ENCODE measurements around the gene RGP1.

The RGP1 gene

DNA sequence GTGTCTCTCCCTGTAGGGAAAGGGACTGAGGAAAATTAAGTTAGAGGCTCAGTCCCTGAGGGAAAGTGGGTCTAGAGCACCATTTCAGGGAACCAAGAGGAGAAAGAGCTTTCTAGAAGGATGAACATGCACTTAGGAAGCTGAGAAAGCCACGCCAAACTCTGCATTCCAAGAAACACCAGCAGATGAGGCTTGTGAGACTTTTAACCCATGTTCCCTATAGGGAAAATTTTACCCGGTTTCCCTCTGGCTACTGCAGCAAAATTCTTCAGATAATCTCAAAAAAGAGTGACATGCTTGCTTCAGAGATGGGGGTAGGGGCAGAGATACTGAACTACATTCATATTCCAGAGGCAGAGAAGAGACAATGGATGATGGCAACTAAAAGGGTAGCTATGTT lies 25.7 kb upstream of the RGP1 start:
- no peak for DNase-seq

DNA sequence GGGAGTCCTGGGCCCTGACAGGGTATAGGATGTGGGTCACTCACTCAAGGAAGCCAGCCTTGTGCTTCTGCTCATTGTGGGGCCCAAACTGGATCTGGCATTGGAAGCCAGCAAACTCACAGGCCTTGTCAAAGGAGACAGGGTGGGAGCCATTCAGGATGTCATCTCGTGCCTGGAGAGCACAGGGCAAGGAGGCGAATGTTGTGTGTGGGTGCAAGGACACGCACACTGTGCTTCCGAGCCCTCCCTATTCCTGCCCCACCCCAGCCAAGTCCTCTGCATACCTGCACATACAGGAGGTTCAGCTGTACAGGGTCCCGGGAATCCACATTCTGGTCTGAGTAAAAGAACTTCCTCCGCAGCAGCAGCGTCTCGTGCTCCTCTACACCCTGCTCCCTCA lies 25.2 kb upstream of the RGP1 start:
- no peak for DNase-seq

DNA sequence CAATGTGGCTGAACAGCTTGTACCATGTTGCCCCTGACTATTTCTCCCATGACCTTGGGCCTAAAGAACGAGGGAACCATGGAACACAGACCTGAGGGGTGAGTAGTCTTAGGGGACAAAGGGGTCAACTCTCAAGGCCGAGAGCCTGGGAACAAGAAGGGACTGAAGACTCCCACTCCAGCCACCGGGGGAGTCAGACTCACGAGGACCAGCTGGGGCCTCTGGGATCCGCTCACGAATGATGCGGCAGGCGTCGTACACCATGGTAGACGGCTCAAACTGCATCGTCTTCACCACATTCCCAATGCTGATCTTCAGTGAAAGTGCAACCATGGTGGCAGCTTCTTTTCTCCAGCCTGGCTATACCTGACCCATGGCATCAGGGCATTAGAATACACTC lies 23.7 kb upstream of the RGP1 start:
- no peak for DNase-seq

GRCh38 chr9:35726931-35727330 lies 22.2 kb upstream of the RGP1 start:
- no peak for DNase-seq

DNA sequence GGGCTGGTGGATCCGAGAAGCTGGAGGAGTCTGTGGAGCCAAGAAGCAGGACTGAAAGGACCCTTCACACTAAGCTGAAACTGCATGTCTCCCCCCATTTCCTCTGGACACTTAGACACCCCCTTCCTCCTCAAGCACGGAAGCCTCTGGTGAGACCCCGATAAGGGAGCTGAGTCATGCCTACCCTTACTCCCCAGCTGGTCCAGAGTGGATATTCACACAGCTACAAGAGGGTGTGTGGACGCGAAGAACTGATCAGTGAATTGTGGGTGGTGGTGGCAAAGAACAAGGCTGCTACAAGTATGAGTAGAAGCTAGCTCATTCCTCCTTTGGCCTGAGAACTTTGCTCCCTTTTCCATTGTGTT lies 21.4 kb upstream of the RGP1 start:
- DNase-seq, result no peak

GRCh38 chr9:35728041-35728971 lies 20.8 kb upstream of the RGP1 start:
- DNase-seq, result no peak

DNA sequence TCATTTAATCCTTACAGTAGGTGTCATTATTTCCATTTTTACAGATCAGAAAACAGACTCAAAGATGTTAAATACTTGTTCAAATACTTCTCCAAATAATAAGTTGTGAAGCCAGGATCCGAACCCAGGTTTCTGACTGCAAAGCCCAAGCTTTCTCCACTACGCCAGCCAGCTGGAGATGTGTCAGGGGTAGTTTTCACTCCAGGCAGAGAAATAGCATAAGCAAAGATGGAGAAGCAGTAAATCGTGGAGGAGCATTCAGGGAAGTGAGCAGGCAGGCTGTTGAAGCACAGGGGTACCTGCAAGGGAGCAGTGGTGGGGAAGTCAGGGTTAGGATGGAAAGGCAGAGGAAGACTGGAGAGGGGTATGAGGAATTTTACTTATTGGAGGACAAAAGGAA lies 20.0 kb upstream of the RGP1 start:
- DNase-seq, result no peak

DNA sequence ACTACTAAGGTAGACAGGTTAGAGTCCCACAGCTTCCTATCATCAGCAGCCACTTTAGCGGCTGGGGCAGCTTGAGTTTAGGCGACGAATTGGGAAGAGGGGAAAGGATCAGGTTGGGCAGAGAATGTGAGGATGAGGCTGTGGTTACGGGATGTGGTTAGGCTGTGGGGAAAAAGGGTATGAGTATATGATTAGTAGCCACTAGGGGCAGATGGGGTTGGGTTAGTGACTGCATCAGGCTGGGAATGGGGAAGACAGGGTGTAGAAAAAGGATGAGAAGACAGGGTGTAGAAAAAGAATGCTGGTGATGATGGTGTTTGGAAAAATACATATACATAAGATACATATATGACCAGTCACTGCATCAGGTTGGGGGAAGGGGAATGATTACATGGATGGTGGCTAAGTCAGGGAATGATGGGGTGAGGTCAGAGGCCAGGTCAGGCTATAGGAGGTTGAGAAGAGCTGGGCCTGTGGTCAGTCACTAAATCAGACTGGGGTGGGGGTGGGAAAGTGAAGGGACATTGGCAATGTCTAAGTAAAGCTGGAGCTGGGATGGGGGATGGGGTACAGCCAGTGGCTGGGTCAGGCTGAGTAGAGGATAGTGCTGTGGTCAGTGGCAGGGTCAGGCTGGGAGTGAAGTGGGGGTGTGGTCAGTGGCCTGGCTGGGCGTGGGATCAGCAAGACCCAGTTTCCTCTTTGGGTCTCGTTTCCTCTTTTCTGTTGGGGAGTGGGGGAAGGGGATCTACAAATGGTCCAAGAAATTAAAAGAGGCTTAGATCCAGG lies 19.2 kb upstream of the RGP1 start:
- DNase-seq, result peak; percentile 1

DNA sequence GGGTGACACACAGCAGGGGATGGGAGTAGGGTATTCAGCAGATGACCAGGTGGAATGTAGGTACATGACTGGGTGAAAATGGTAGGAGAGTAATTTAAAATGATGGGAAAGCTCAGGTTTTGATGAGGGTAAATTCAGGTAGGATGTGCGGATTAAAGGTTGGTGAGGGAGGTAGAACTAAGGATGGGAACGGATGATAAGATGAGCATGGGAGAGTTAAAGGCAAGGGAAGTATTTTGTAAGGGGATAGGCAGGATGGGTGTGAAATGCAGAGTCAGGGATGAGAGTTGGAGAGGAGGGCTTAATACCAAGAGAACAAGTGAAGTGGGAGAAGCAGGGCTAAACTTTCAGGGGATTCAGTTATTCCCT lies 18.6 kb upstream of the RGP1 start:
- DNase-seq, result no peak

- no peak for DNase-seq
These were observed 17.5 kb upstream of the RGP1 start for GRCh38 chr9:35731415-35732184.

- DNase-seq, result peak; percentile 89
These were observed 16.8 kb upstream of the RGP1 start, which contains the start of the genes CREB3 and TLN1 for GRCh38 chr9:35732185-35732799. CREB3 (plus strand) TSS chr9:35732666; CDS start chr9:35732773, 107 bp downstream. TLN1 (minus strand) TSS chr9:35732195; CDS start chr9:35725694, 6,501 bp downstream.

- peak; percentile 52 for DNase-seq
These were observed 16.1 kb upstream of the RGP1 start for GRCh38 chr9:35732800-35733541.

- no peak for DNase-seq
These were observed 15.0 kb upstream of the RGP1 start for GRCh38 chr9:35734096-35734495.

- peak; percentile 47 for DNase-seq
These were observed 12.9 kb upstream of the RGP1 start for GRCh38 chr9:35736201-35736633.

DNA sequence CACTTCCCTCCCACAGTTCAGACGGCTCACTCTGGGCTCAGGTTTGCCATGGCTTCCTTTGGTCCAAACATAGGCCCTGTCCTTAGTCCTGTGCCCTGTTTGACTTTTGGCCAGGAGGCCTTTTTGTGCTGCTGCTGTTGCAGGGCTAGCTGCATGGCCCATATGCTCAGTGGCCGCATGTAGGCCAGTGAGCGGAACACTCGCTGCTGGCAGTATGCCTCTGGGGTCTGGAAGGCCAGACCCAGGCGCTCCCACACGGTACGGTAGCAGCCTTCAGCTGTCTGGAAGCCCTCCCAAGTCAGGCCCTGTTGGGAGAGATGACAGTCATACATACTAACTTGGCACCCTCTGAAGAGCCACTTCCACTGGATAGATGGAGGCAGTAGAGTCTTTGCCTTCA lies 11.9 kb upstream of the RGP1 start:
- no peak for DNase-seq

- DNase-seq, result no peak
These were observed 10.9 kb upstream of the RGP1 start for GRCh38 chr9:35738186-35738585.

- DNase-seq, result no peak
These were observed 10.2 kb upstream of the RGP1 start for GRCh38 chr9:35738924-35739323.

DNA sequence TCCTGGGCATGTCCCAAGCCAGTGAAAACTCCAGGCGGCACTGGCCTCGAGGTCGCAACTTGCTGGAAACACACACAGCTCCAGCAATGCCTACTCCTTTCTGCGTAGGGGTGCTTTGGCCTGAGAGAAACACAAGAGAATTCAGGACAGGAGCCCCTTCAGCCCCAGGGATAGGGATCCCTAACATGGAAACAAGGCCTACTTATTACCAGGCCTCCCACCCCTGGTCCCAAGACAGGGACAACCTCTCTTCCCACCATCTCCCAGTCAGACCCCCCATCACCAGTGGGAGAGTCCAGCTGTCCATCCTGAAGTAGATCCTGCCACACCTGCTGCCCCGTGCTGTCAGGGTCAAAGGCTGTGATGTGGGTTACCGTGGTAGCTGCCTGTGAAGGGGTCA lies 8.8 kb upstream of the RGP1 start:
- DNase-seq, result no peak

DNA sequence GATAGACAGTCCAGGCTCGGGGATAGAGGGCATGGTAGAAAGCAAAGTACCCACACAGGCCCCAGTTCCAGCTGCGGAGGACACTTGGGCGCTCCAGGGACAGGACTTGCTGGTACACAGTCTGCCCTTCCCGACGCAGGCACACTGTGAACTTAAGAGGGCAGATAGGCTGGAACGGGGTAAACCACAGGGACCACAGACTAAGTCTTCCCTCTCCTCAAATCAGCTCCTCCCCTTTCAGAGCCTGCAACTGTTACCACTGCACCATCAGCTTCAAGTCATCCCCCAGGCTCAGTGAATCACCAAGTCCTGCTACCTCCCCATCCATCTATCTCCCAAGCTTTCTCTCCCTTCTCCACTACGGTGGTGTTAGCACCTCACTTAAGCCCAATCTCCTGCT lies 7.3 kb upstream of the RGP1 start:
- no peak for DNase-seq

DNA sequence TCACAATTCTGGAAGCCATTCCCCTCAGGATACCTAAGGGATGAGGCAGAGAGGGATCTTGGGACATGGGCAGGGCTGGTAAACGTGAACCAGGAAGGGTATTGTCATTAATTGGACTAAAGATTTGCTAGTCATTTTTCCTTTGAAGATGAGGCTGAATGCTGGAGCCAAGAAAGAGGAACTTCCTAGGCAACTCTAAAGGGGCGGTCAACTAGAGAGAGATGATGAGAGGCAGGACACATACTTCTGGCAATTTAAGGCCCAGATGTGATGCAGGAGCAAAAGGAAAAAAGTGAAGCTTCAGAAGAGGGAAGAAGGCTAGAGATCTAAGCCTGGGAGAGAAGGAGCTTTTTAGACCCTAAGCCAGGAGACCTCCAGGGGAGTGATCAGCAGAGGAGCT lies 5.6 kb upstream of the RGP1 start:
- DNase-seq, result no peak

- DNase-seq, result no peak
These were observed 5.1 kb upstream of the RGP1 start for GRCh38 chr9:35743880-35744518.

DNA sequence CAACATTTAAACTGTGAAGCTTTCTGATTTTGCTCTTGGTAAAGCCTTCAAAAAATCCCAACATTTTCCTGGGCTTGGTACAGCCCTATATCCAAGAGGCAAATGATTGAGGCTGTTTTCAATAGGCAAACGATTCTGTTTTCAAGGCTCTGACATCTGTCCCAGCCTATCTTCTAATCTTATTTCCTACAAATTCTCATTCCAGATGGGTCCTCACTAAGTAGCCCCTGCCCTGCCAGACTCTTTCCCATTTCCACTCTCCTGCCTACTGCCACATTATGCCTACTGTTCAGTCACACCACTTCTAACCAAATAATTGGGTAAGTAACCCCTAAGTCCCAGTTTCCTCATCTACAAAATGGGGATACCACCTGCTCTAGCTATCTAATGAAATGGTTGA lies 3.5 kb upstream of the RGP1 start:
- peak; percentile 52 for DNase-seq
